SK-N-SH (cell line): ENCODE results near the gene KDM4C. TPM values are rescaled to one million over a fixed set of nuclear protein-coding genes. Genes with fewer than 3 reads are reported as not detected.

Experiments used
- CTCF ChIA-PET: fragments of 300-600, 350-600 bp; formaldehyde crosslinking; extraction: SDS; loops from one replicate; lab custom pipeline; 2021; lab: Yijun Ruan, JAX
- POLR2A ChIA-PET: fragments of 350-600 bp; sonication (Branson Sonifier 250); formaldehyde crosslinking; extraction: SDS; loops from one replicate; lab custom pipeline; 2020; ENCODE audit warnings: antibody characterized with exemption, inconsistent platforms; lab: Yijun Ruan, JAX
- DNase-seq: peaks from one replicate; pipeline ENCODE4 v3.0.0; 2012
- H2AFZ ChIP-seq: fragments of 200-600 bp; sonication (generic); 2 replicates; pipeline ENCODE4 v1.8.1; 2016; ENCODE audit warnings: antibody characterized with exemption, mild to moderate bottlenecking, low read depth
- H3F3A ChIP-seq: fragments of 200-600 bp; sonication (generic); replicated peaks from 2 replicates; pipeline ENCODE3; 2016; ENCODE audit warnings: antibody characterized with exemption, mild to moderate bottlenecking; ENCODE audit not compliant: insufficient read depth
- H3K27ac ChIP-seq, 2 experiments: fragments of 200-500 bp in 1 of 2; fragments of 200-600 bp in 1 of 2; sonication (Bioruptor generic) in 1 of 2; sonication (generic), shearing (Covaris generic) in 1 of 2; 2 replicates each; pipeline versions ENCODE4 v1.5.1 to v1.6.1; 2014 to 2016; ENCODE audit warnings: low read depth in 2 of 2, inconsistent platforms in 1 of 2, low read length in 1 of 2, mild to moderate bottlenecking in 1 of 2, mixed read lengths in 1 of 2
- H3K27me3 ChIP-seq: fragments of 200-600 bp; sonication (generic), shearing (Covaris generic); 2 replicates; pipeline ENCODE4 v1.6.1; 2016; ENCODE audit warnings: mixed run types; ENCODE audit not compliant: insufficient read depth
- H3K36me3 ChIP-seq, 2 experiments: fragments of 200-500 bp in 1 of 2; fragments of 200-600 bp in 1 of 2; sonication (Bioruptor generic) in 1 of 2; sonication (generic) in 1 of 2; replicated peaks in 1 of 2; 2 replicates each; pipeline versions ENCODE3 to v1.5.1; 2014 to 2016; ENCODE audit warnings: low read length in 1 of 2, mild to moderate bottlenecking in 1 of 2; ENCODE audit not compliant: insufficient read depth in 2 of 2, control insufficient read depth in 1 of 2
- H3K4me1 ChIP-seq, 2 experiments: fragments of 200-500 bp in 1 of 2; fragments of 200-600 bp in 1 of 2; sonication (Bioruptor generic) in 1 of 2; sonication (generic), shearing (Covaris generic) in 1 of 2; 2 replicates each; pipeline versions ENCODE4 v1.5.1 to v1.6.1; 2014 to 2016; ENCODE audit warnings: low read depth in 1 of 2, low read length in 1 of 2, mixed run types in 1 of 2; ENCODE audit not compliant: insufficient read depth in 2 of 2, control insufficient read depth in 1 of 2
- H3K4me2 ChIP-seq: fragments of 200-600 bp; sonication (generic), shearing (Covaris generic); 2 replicates; pipeline ENCODE4 v1.6.1; 2017; ENCODE audit warnings: mixed run types
- H3K4me3 ChIP-seq, 2 experiments: fragments of 200-500 bp in 1 of 2; fragments of 200-600 bp in 1 of 2; sonication (Bioruptor generic) in 1 of 2; sonication (generic), shearing (Covaris generic) in 1 of 2; 2 replicates each; pipeline versions ENCODE4 v1.5.1 to v1.8.1; 2014 to 2016; ENCODE audit warnings: low read depth in 2 of 2, inconsistent platforms in 1 of 2, low read length in 1 of 2, mild to moderate bottlenecking in 1 of 2, mixed read lengths in 1 of 2, moderate library complexity in 1 of 2
- H3K79me2 ChIP-seq: fragments of 200-600 bp; sonication (generic); 2 replicates; pipeline ENCODE4 v1.8.1; 2017; ENCODE audit warnings: mild to moderate bottlenecking; ENCODE audit not compliant: insufficient read depth
- H3K9ac ChIP-seq: fragments of 200-600 bp; sonication (generic); 2 replicates; pipeline ENCODE4 v1.6.1; 2017; ENCODE audit warnings: mixed run types
- H3K9me2 ChIP-seq: fragments of 200-600 bp; sonication (generic); 2 replicates; pipeline ENCODE4 v1.6.1; 2017; ENCODE audit warnings: mixed run types
- H3K9me3 ChIP-seq: fragments of 200-600 bp; sonication (generic); 2 replicates; pipeline ENCODE4 v1.6.1; 2017; ENCODE audit warnings: mixed run types, mild to moderate bottlenecking, moderate library complexity
- H4K20me1 ChIP-seq: fragments of 200-600 bp; sonication (generic); 2 replicates; pipeline ENCODE4 v1.6.1; 2017; ENCODE audit warnings: mild to moderate bottlenecking, mixed run types; ENCODE audit not compliant: insufficient read depth
- CHD2 ChIP-seq: fragments of 150-350 bp; IDR thresholded peaks from 2 replicates; pipeline ENCODE4 v1.6.1; 2018; ENCODE audit warnings: low read length; ENCODE audit not compliant: partially characterized antibody
- EP300 ChIP-seq, 2 experiments: IDR thresholded peaks; 2 replicates each; pipeline versions ENCODE4 v1.4.0 to v1.6.1; 2012; ENCODE audit warnings: borderline replicate concordance in 1 of 2, low read depth in 1 of 2, low read length in 1 of 2
- FOSL2 ChIP-seq: IDR thresholded peaks from 2 replicates; pipeline ENCODE4 v1.4.0; 2012; ENCODE audit warnings: low read depth, mild to moderate bottlenecking, moderate library complexity, borderline replicate concordance
- FOXJ3 ChIP-seq: sonication (generic); formaldehyde crosslinking; IDR thresholded peaks from 2 replicates; pipeline ENCODE4 v1.5.1; 2020; ENCODE audit warnings: mild to moderate bottlenecking, missing genetic modification reagents
- FOXM1 ChIP-seq: IDR thresholded peaks from 2 replicates; pipeline ENCODE4 v1.4.0; 2012; ENCODE audit warnings: low read depth, mild to moderate bottlenecking
- GATA2 ChIP-seq: sonication (generic); formaldehyde crosslinking; IDR thresholded peaks from 2 replicates; pipeline ENCODE4 v1.5.0; 2020; ENCODE audit warnings: mild to moderate bottlenecking, missing genetic modification reagents
- JUND ChIP-seq: IDR thresholded peaks from 2 replicates; pipeline ENCODE4 v1.4.0; 2012
- MEF2A ChIP-seq: IDR thresholded peaks from 2 replicates; pipeline ENCODE4 v1.4.0; 2012; ENCODE audit warnings: low read depth, borderline replicate concordance
- POLR2AphosphoS5 ChIP-seq: IDR thresholded peaks from 2 replicates; pipeline ENCODE4 v1.6.1; 2012; ENCODE audit warnings: low read depth, low read length
- SIN3A ChIP-seq: IDR thresholded peaks from 2 replicates; pipeline ENCODE4 v1.6.1; 2012; ENCODE audit warnings: low read depth, mild to moderate bottlenecking, low read length, moderate library complexity, borderline replicate concordance
- TAF1 ChIP-seq: IDR thresholded peaks from 2 replicates; pipeline ENCODE4 v1.6.1; 2012; ENCODE audit warnings: low read depth, mild to moderate bottlenecking, low read length, moderate library complexity, borderline replicate concordance
- TEAD4 ChIP-seq: IDR thresholded peaks from 2 replicates; pipeline ENCODE4 v1.4.0; 2012; ENCODE audit warnings: mild to moderate bottlenecking, borderline replicate concordance; ENCODE audit not compliant: insufficient read depth
- YY1 ChIP-seq: IDR thresholded peaks from 2 replicates; pipeline ENCODE4 v1.4.0; 2012; ENCODE audit warnings: low read depth, mild to moderate bottlenecking
- WGBS: methylation state at CpG from one replicate; pipeline ENCODE4 v1.1.6; 2017; ENCODE audit warnings: low lambda C conversion rate; 5-methylcytosine and 5-hydroxymethylcytosine counted together
- polyA plus RNA-seq, 3 experiments: library from polyadenylated mRNA; depleted of rRNA; stranded (reverse); fragments of >200 nt; gene quantifications; 2 replicates each; pipeline ENCODE4 v1.2.3, GENCODE V29; 2012
- TF ChIP-seq, protein P1 (sequence below): IDR thresholded peaks from 2 replicates; pipeline ENCODE4 v1.6.1; 2012; ENCODE audit warnings: mild to moderate bottlenecking, low read depth, low read length, moderate library complexity
- TF ChIP-seq, protein P2 (sequence below): fragments of 150-350 bp; IDR thresholded peaks from 2 replicates; pipeline ENCODE4 v1.6.1; 2017; ENCODE audit warnings: antibody characterized with exemption, low read length, low read depth, borderline replicate concordance
- TF ChIP-seq, protein P3 (sequence below): fragments of 150-350 bp; IDR thresholded peaks from 2 replicates; pipeline ENCODE4 v1.6.1; 2016; ENCODE audit warnings: mild to moderate bottlenecking, low read depth, low read length
- TF ChIP-seq, protein P4 (sequence below): IDR thresholded peaks from 2 replicates; pipeline ENCODE4; 2012

KDM4C gene
- polyA plus RNA-seq, 1 of the 3 experiments (the other 2 are of a cell fraction): 9.4 TPM

DNA sequence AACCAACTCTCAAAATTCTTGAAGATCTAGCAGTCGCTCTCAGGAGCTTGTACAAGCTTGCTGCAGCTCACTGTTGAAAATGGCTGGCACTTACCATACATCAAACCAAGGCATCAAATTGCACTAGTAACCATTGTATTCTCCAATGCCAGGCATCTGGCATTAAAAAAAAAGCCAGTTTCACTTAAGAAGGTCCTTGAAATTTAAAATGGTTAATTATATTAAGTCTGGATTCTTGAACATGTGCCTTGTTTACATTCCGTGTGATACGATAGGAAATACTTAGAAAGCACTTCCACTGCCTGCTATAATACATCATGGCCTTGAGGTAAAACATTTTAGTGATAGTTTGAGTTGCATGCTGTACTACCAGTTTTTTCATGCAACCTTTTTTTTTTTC is 300.7 kb downstream of the KDM4C start:
- Histone ChIP-seq H2AFZ (no peak overlapping the region), H3K9me3 (no peaks in the 10 kb centered on the region), H4K20me1 (no peaks in the 10 kb centered on the region), H3K36me3 (no peaks in the 10 kb centered on the region), H3K27me3 (no peaks in the 10 kb centered on the region), H3K27ac (no peak overlapping the region), H3K79me2 (no peaks in the 10 kb centered on the region), H3K9me2 (no peaks in the 10 kb centered on the region), H3K4me2 (no peak overlapping the region), H3K4me3 (no peak overlapping the region), H3F3A (no peaks in the 10 kb centered on the region), H3K4me1 (peaks cover 7% of the 10 kb centered on the region in 2 experiments; a peak in 2 of 4 replicates), H3K9ac (no peak overlapping the region)
- TF ChIP-seq GATA2 (CRISPR knock-in tag) (no peak), CHD2 (no peak), YY1 (no peak)
- TF ChIP-seq, protein P1, sequence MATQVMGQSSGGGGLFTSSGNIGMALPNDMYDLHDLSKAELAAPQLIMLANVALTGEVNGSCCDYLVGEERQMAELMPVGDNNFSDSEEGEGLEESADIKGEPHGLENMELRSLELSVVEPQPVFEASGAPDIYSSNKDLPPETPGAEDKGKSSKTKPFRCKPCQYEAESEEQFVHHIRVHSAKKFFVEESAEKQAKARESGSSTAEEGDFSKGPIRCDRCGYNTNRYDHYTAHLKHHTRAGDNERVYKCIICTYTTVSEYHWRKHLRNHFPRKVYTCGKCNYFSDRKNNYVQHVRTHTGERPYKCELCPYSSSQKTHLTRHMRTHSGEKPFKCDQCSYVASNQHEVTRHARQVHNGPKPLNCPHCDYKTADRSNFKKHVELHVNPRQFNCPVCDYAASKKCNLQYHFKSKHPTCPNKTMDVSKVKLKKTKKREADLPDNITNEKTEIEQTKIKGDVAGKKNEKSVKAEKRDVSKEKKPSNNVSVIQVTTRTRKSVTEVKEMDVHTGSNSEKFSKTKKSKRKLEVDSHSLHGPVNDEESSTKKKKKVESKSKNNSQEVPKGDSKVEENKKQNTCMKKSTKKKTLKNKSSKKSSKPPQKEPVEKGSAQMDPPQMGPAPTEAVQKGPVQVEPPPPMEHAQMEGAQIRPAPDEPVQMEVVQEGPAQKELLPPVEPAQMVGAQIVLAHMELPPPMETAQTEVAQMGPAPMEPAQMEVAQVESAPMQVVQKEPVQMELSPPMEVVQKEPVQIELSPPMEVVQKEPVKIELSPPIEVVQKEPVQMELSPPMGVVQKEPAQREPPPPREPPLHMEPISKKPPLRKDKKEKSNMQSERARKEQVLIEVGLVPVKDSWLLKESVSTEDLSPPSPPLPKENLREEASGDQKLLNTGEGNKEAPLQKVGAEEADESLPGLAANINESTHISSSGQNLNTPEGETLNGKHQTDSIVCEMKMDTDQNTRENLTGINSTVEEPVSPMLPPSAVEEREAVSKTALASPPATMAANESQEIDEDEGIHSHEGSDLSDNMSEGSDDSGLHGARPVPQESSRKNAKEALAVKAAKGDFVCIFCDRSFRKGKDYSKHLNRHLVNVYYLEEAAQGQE: no peak
- WGBS: 88% methylated on average over 3 of the region's 3 CpGs
- no peak for DNase-seq
- POLR2A ChIA-PET: no interaction called here
- CTCF ChIA-PET: interaction anchor here (1.1 to 1.8 kb wide), 3 partner anchors 15 to 149 kb away, joined by 3 to 4 read pairs (median 4); no protein-coding TSS in a partner anchor

DNA sequence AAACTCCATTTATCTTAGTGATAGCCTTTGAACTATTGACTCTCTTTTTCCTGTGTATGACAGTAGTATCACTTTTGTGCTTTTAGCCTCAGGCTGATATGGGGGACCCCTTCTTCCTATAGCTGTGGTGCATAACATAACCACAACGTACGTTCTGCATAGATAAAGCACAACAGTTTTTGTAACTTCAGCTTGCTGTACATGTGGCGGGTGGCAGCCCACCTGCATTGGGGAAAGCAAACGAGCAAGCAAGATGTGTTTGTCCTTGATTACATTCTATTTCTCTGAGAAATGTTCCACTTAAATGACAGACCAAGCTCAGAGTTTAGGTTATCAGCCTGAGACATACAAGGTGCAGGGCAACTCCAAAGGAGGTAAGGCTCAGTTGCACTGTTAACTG is 309.4 kb downstream of the KDM4C start:
- Histone ChIP-seq H3K9me3 (no peaks in the 10 kb centered on the region), H3K79me2 (no peaks in the 10 kb centered on the region), H3K9ac (no peak overlapping the region), H4K20me1 (no peaks in the 10 kb centered on the region), H3K4me1 (no peaks in the 10 kb centered on the region), H3K27ac (no peak overlapping the region), H2AFZ (no peak overlapping the region), H3K9me2 (no peaks in the 10 kb centered on the region), H3K36me3 (no peaks in the 10 kb centered on the region), H3K27me3 (no peaks in the 10 kb centered on the region), H3F3A (no peaks in the 10 kb centered on the region), H3K4me3 (no peak overlapping the region), H3K4me2 (no peak overlapping the region)
- WGBS: 71% methylated on average over 4 of the region's 4 CpGs
- no peak for DNase-seq
- ChIA-PET POLR2A (no interaction called here), CTCF (interaction anchor here (1.4 to 3.1 kb wide), 2 partner anchors 14 to 108 kb away, joined by 3 to 24 read pairs; no protein-coding TSS in a partner anchor)
- TF ChIP-seq SIN3A (no peak), TAF1 (no peak), POLR2AphosphoS5 (no peak), EP300 (IDR thresholded peaks at IDR 0.05; ENCODE audit: borderline replicate concordance in 1 of 2, low read depth in 1 of 2, low read length in 1 of 2) (no peak), YY1 (no peak), FOXJ3 (CRISPR knock-in tag) (no peak), TEAD4 (no peak), FOSL2 (no peak), MEF2A (no peak), JUND (no peak), FOXM1 (no peak)
- TF ChIP-seq, protein P2, sequence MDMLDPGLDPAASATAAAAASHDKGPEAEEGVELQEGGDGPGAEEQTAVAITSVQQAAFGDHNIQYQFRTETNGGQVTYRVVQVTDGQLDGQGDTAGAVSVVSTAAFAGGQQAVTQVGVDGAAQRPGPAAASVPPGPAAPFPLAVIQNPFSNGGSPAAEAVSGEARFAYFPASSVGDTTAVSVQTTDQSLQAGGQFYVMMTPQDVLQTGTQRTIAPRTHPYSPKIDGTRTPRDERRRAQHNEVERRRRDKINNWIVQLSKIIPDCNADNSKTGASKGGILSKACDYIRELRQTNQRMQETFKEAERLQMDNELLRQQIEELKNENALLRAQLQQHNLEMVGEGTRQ: no peak
- TF ChIP-seq, protein P3, sequence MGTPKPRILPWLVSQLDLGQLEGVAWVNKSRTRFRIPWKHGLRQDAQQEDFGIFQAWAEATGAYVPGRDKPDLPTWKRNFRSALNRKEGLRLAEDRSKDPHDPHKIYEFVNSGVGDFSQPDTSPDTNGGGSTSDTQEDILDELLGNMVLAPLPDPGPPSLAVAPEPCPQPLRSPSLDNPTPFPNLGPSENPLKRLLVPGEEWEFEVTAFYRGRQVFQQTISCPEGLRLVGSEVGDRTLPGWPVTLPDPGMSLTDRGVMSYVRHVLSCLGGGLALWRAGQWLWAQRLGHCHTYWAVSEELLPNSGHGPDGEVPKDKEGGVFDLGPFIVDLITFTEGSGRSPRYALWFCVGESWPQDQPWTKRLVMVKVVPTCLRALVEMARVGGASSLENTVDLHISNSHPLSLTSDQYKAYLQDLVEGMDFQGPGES: no peak
- TF ChIP-seq, protein P1: no peak
- TF ChIP-seq, protein P4, sequence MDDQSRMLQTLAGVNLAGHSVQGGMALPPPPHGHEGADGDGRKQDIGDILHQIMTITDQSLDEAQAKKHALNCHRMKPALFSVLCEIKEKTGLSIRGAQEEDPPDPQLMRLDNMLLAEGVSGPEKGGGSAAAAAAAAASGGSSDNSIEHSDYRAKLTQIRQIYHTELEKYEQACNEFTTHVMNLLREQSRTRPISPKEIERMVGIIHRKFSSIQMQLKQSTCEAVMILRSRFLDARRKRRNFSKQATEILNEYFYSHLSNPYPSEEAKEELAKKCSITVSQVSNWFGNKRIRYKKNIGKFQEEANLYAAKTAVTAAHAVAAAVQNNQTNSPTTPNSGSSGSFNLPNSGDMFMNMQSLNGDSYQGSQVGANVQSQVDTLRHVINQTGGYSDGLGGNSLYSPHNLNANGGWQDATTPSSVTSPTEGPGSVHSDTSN: no peak
